SU-DHL-6 (cell line): ENCODE measurements around the gene TTC13.

Source experiments
- H2AFZ ChIP-seq: fragments of 200-600 bp; sonication (generic); 2 replicates; pipeline ENCODE4 v1.6.1; 2014; ENCODE audit warnings: low read depth, mild to moderate bottlenecking, moderate library complexity, mixed read lengths, antibody characterized with exemption, low read length; ENCODE audit not compliant: severe bottlenecking
- H3F3A ChIP-seq: fragments of 200-600 bp; shearing (Covaris generic); 2 replicates; pipeline ENCODE4 v1.6.0; 2016; ENCODE audit warnings: antibody characterized with exemption, mild to moderate bottlenecking; ENCODE audit not compliant: insufficient read depth
- H3K27ac ChIP-seq: fragments of 200-600 bp; sonication (generic); 2 replicates; pipeline ENCODE4 v1.5.1; 2016; ENCODE audit warnings: low read depth, mild to moderate bottlenecking, low read length, moderate library complexity, mixed read lengths
- H3K27me3 ChIP-seq: fragments of 200-600 bp; sonication (generic), shearing (Covaris generic); 2 replicates; pipeline ENCODE4 v1.6.0; 2014; ENCODE audit warnings: mild to moderate bottlenecking, low read length
- H3K36me3 ChIP-seq: fragments of 200-600 bp; sonication (generic); 2 replicates; pipeline ENCODE4 v1.6.1; 2014; ENCODE audit warnings: mild to moderate bottlenecking, low read length, mixed read lengths
- H3K4me2 ChIP-seq: fragments of 300-600, 200-600 bp; shearing (Covaris generic), sonication (generic); 2 replicates; pipeline ENCODE4 v1.6.0; 2014; ENCODE audit warnings: low read length, low read depth, mild to moderate bottlenecking; ENCODE audit not compliant: poor library complexity, severe bottlenecking
- H3K4me3 ChIP-seq: fragments of 200-600 bp; sonication (generic); 2 replicates; pipeline ENCODE4 v1.5.1; 2014; ENCODE audit warnings: antibody characterized with exemption, low read length, mild to moderate bottlenecking, mixed read lengths; ENCODE audit not compliant: insufficient read depth, poor library complexity, severe bottlenecking
- H3K79me2 ChIP-seq: fragments of 200-600 bp; sonication (generic); 2 replicates; pipeline ENCODE4 v1.6.1; 2014; ENCODE audit warnings: mild to moderate bottlenecking, low read length, moderate library complexity; ENCODE audit not compliant: insufficient read depth
- H3K9ac ChIP-seq: fragments of 200-600 bp; sonication (generic); 2 replicates; pipeline ENCODE4 v1.7.0; 2014; ENCODE audit warnings: mild to moderate bottlenecking, low read length
- H3K9me2 ChIP-seq: fragments of 200-600 bp; sonication (generic); replicated peaks from 2 replicates; pipeline ENCODE4 v1.6.1; 2014; ENCODE audit warnings: low read length; ENCODE audit not compliant: insufficient read depth
- H3K9me3 ChIP-seq: fragments of 200-600 bp; sonication (generic); 2 replicates; pipeline ENCODE4 v1.6.1; 2014; ENCODE audit warnings: low read length, mixed read lengths; ENCODE audit not compliant: insufficient read depth
- H4K20me1 ChIP-seq: fragments of 200-600 bp; sonication (generic); 2 replicates; pipeline ENCODE4 v1.6.1; 2014; ENCODE audit warnings: low read depth, mild to moderate bottlenecking, antibody characterized with exemption, low read length, moderate library complexity, mixed read lengths
- CTCF ChIP-seq: fragments of 200-600 bp; sonication (generic); IDR thresholded peaks from one replicate; pipeline ENCODE4 v1.5.1; 2017; ENCODE audit warnings: antibody characterized with exemption, mild to moderate bottlenecking, low read length, moderate library complexity; ENCODE audit not compliant: insufficient read depth, poor library complexity, severe bottlenecking
- EZH2phosphoT487 ChIP-seq: fragments of 200-600 bp; sonication (generic), shearing (Covaris generic); conservative IDR thresholded peaks from 2 replicates; pipeline ENCODE4 v1.6.1; 2018; ENCODE audit warnings: mild to moderate bottlenecking, antibody characterized with exemption, low read length, moderate library complexity, mixed read lengths

The TTC13 gene

GRCh38 chr1:231000201-231000600 is 21.5 kb upstream of the TTC13 start:
- H3K4me3 ChIP-seq = no peak overlapping the region
- H4K20me1 ChIP-seq = no peaks in the 10 kb centered on the region
- no peaks in the 10 kb centered on the region for H3K79me2 ChIP-seq
- no peaks in the 10 kb centered on the region for H3F3A ChIP-seq
- H3K36me3 ChIP-seq = peaks cover 13% of the 10 kb centered on the region; the same call in 1 of the 2 replicates
- no peak overlapping the region for H2AFZ ChIP-seq
- TF ChIP-seq CTCF = no peak
- no peak for TF ChIP-seq EZH2phosphoT487
- no peak overlapping the region for H3K4me2 ChIP-seq
- no peaks in the 10 kb centered on the region for H3K9me3 ChIP-seq
- no peaks in the 10 kb centered on the region for H3K9me2 ChIP-seq
- H3K27ac ChIP-seq = no peak overlapping the region
- H3K9ac ChIP-seq = no peak overlapping the region
- no peaks in the 10 kb centered on the region for H3K27me3 ChIP-seq

- H3K27ac ChIP-seq = no peak overlapping the region
- H3K36me3 ChIP-seq = peaks cover 12% of the 10 kb centered on the region
- no peak overlapping the region for H2AFZ ChIP-seq
- no peaks in the 10 kb centered on the region for H3K9me3 ChIP-seq
- no peak overlapping the region for H3K4me2 ChIP-seq
- H3F3A ChIP-seq = no peaks in the 10 kb centered on the region
- TF ChIP-seq EZH2phosphoT487 (no peak), CTCF (no peak)
- H3K9ac ChIP-seq = no peak overlapping the region
- no peaks in the 10 kb centered on the region for H4K20me1 ChIP-seq
- no peak overlapping the region for H3K4me3 ChIP-seq
- 0 out of 2 replicates have a peak, but pooled peaks cover 4% of the 10 kb centered on the region for H3K79me2 ChIP-seq
- no peaks in the 10 kb centered on the region for H3K9me2 ChIP-seq
- H3K27me3 ChIP-seq = no peaks in the 10 kb centered on the region
Measured at GRCh38 chr1:230994860-230995259, 16.2 kb upstream of the TTC13 start.

- Histone ChIP-seq H3K9ac (no peak overlapping the region), H3K4me3 (no peak overlapping the region), H3K27ac (no peak overlapping the region), H2AFZ (no peak overlapping the region), H3F3A (no peaks in the 10 kb centered on the region; the same call in 1 of the 2 replicates), H3K79me2 (peaks cover 13% of the 10 kb centered on the region), H3K9me3 (no peaks in the 10 kb centered on the region), H3K9me2 (no peaks in the 10 kb centered on the region), H3K36me3 (peaks cover 28% of the 10 kb centered on the region), H3K4me2 (no peak overlapping the region), H3K27me3 (no peaks in the 10 kb centered on the region), H4K20me1 (no peaks in the 10 kb centered on the region)
- TF ChIP-seq CTCF = no peak
- no peak for TF ChIP-seq EZH2phosphoT487
Measured at GRCh38 chr1:230992100-230992774, 13.6 kb upstream of the TTC13 start.
